Gastrocnemius medialis (tissue), 4 donors: ENCODE results near the gene TGM2.

Source experiments
- POLR2A ChIP-seq, 2 donors: fragments of 450-650 bp; IDR thresholded peaks; one replicate each; pipeline ENCODE4 v1.6.1; 2017; ENCODE audit warnings: antibody characterized with exemption in 2 of 2, mild to moderate bottlenecking in 2 of 2, moderate library complexity in 2 of 2
- TF ChIP-seq, protein P1 (sequence below), 5 experiments: fragments of 450-650 bp in 3 of 5; fragments of 200-600 bp in 2 of 5; sonication (generic) in 2 of 5; IDR thresholded peaks in 4 of 5; conservative IDR thresholded peaks in 1 of 5; 1 replicate in 4 of 5; 2 replicates in 1 of 5; pipeline ENCODE4 v1.5.1; 2016 to 2019; ENCODE audit warnings: antibody characterized with exemption in 5 of 5, mild to moderate bottlenecking in 3 of 5, moderate library complexity in 3 of 5

DNA sequence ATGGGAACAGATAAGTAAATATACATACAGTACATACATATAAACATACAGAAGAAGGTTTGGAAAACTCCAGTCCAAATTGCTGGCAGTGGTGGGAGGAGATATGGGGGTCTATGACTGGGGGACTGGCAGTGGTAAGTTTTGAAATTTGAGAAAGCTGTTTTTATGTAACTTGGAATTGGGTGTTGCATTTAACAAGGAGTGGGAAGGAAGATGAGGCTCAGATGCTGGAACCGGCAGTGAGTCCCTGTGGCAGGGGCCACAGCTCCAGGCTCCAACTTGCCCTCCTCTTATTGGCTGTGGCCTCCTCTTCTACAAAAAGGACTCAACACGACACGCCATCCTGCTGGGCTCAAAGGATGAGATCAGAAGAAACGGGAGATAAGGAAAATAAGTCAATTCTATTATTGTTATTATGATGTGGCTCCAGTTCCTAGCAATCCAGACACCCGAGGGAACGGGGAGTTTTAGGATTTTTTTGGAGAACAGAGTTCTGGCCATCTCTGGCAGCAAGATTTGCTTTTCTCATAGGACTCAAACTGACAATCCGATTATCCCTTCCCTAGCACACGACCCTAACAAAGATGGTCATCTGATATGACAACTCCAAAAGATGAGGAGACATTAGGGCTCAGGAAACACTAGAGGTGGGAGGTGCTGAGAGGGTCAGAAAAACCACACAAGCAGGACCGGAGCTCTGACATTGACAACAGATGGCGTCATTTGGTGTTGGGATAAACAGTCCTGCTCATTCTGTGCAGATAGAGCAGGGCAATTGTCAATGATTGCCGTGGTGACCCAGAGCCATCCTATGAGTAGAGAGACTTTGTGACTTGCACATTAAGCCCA is 6.0 kb upstream of the TGM2 start:
- no peak for TF ChIP-seq POLR2A (IDR thresholded peaks at IDR 0.05)
- TF ChIP-seq, protein P1, sequence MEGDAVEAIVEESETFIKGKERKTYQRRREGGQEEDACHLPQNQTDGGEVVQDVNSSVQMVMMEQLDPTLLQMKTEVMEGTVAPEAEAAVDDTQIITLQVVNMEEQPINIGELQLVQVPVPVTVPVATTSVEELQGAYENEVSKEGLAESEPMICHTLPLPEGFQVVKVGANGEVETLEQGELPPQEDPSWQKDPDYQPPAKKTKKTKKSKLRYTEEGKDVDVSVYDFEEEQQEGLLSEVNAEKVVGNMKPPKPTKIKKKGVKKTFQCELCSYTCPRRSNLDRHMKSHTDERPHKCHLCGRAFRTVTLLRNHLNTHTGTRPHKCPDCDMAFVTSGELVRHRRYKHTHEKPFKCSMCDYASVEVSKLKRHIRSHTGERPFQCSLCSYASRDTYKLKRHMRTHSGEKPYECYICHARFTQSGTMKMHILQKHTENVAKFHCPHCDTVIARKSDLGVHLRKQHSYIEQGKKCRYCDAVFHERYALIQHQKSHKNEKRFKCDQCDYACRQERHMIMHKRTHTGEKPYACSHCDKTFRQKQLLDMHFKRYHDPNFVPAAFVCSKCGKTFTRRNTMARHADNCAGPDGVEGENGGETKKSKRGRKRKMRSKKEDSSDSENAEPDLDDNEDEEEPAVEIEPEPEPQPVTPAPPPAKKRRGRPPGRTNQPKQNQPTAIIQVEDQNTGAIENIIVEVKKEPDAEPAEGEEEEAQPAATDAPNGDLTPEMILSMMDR (IDR thresholded peaks at IDR 0.05 in 4 of 5, conservative IDR thresholded peaks at IDR 0.05 in 1 of 5), result no peak
